HepG2 (cell line): ENCODE measurements around the gene CRIP1. TPM values are rescaled to one million over a fixed set of nuclear protein-coding genes. Genes with fewer than 3 reads are reported as not detected.

ENCODE experiments used
- BRCA1 ChIP-seq: sonication (generic); formaldehyde crosslinking; IDR thresholded peaks from 2 replicates; pipeline ENCODE4 v1.4.0; 2020; ENCODE audit warnings: missing genetic modification reagents
- EEA1 ChIP-seq: sonication (generic); formaldehyde crosslinking; IDR thresholded peaks from 2 replicates; pipeline ENCODE4 v1.5.1; 2020; ENCODE audit warnings: mild to moderate bottlenecking, missing genetic modification reagents, borderline replicate concordance
- HNRNPH1 ChIP-seq: fragments of 200-400 bp; formaldehyde crosslinking; optimal IDR thresholded peaks from 2 replicates; pipeline ENCODE3; 2017; ENCODE audit warnings: mild to moderate bottlenecking, low read depth, low read length
- KDM2A ChIP-seq: sonication (generic); formaldehyde crosslinking; IDR thresholded peaks from 2 replicates; pipeline ENCODE4 v1.4.0; 2020; ENCODE audit warnings: low read depth, missing genetic modification reagents, borderline replicate concordance
- PHF8 ChIP-seq: sonication (generic); formaldehyde crosslinking; IDR thresholded peaks from 2 replicates; pipeline ENCODE4 v1.5.0; 2020; ENCODE audit warnings: missing genetic modification reagents
- RARA ChIP-seq: IDR thresholded peaks from 2 replicates; pipeline ENCODE4 v1.6.1; 2016; ENCODE audit warnings: missing genetic modification reagents, missing compliant biosample characterization
- RARG ChIP-seq: sonication (generic); formaldehyde crosslinking; IDR thresholded peaks from 2 replicates; pipeline ENCODE4 v1.4.0; 2020; ENCODE audit warnings: low read depth, mild to moderate bottlenecking, missing genetic modification reagents
- REL ChIP-seq: sonication (generic); formaldehyde crosslinking; conservative IDR thresholded peaks from 2 replicates; pipeline ENCODE4 v1.8.0; 2022; ENCODE audit warnings: mild to moderate bottlenecking, missing genetic modification reagents, moderate library complexity
- SP1 ChIP-seq, 2 experiments: fragments of 450-650 bp in 1 of 2; sonication (generic) in 1 of 2; formaldehyde crosslinking in 1 of 2; IDR thresholded peaks; 2 replicates each; pipeline versions ENCODE4 v1.4.0 to v1.6.1; 2016 to 2020; ENCODE audit warnings: missing genetic modification reagents in 1 of 2
- ZMYM4 ChIP-seq: sonication (generic); formaldehyde crosslinking; IDR thresholded peaks from 2 replicates; pipeline ENCODE4 v1.8.1; 2023; ENCODE audit warnings: mild to moderate bottlenecking, missing genetic modification reagents
- ZNF253 ChIP-seq: sonication (generic); formaldehyde crosslinking; IDR thresholded peaks from 2 replicates; pipeline ENCODE4 v1.8.0; 2022; ENCODE audit warnings: mild to moderate bottlenecking, missing genetic modification reagents, borderline replicate concordance
- ZNF274 ChIP-seq: sonication (generic); formaldehyde crosslinking; IDR thresholded peaks from 2 replicates; pipeline ENCODE4 v1.5.1; 2020; ENCODE audit warnings: mild to moderate bottlenecking, missing genetic modification reagents
- ZNF326 ChIP-seq: sonication (generic); formaldehyde crosslinking; IDR thresholded peaks from 2 replicates; pipeline ENCODE4 v1.4.0; 2020; ENCODE audit warnings: missing genetic modification reagents, borderline replicate concordance
- ZNF556 ChIP-seq: sonication (generic); formaldehyde crosslinking; IDR thresholded peaks from 2 replicates; pipeline ENCODE4 v1.4.0; 2020; ENCODE audit warnings: mild to moderate bottlenecking, missing genetic modification reagents, borderline replicate concordance
- ZNF674 ChIP-seq: sonication (generic); formaldehyde crosslinking; IDR thresholded peaks from 2 replicates; pipeline ENCODE4 v1.5.0; 2020; ENCODE audit warnings: low read depth, mild to moderate bottlenecking, missing genetic modification reagents
- ZNF737 ChIP-seq: sonication (generic); formaldehyde crosslinking; IDR thresholded peaks from 2 replicates; pipeline ENCODE4 v1.5.0; 2020; ENCODE audit warnings: missing genetic modification reagents, mild to moderate bottlenecking, borderline replicate concordance
- polyA plus RNA-seq, 8 experiments: library from polyadenylated mRNA; depleted of rRNA in 3 of 8; stranded (reverse) in 7 of 8; unstranded in 1 of 8; fragments of >200 nt; fragmentation: Illumina TruSeq in 4 of 8; extraction: Trizol in 4 of 8; gene quantifications; 2 replicates each; pipeline versions ENCODE4 v1.2.1 to v1.2.3, GENCODE V29; 2011 to 2016; ENCODE audit warnings: low read depth in 4 of 8, missing spikeins in 1 of 8, mixed read lengths in 1 of 8; ENCODE audit not compliant: insufficient read depth in 1 of 8
- total RNA-seq, 5 experiments: library from RNA; depleted of rRNA; stranded (reverse); fragments of >200 nt; fragmentation: Illumina TruSeq; extraction: Trizol; gene quantifications; 2 replicates each; pipeline ENCODE4 v1.2.3, GENCODE V29; 2016; ENCODE audit warnings: low read depth in 1 of 5
- TF ChIP-seq, protein P1 (sequence below), 2 experiments: sonication (generic) in 1 of 2; formaldehyde crosslinking in 1 of 2; IDR thresholded peaks; 2 replicates each; pipeline versions ENCODE4 v1.4.0 to v1.6.1; 2016 to 2020; ENCODE audit warnings: borderline replicate concordance in 1 of 2, low read depth in 1 of 2, mild to moderate bottlenecking in 1 of 2, missing genetic modification reagents in 1 of 2

Gene CRIP1
- total and polyA plus RNA-seq, 2 of the 13 experiments (the other 11 are each of a cell fraction or from before 2014, with no cell fraction given): 53.9 to 59.5 TPM

DNA sequence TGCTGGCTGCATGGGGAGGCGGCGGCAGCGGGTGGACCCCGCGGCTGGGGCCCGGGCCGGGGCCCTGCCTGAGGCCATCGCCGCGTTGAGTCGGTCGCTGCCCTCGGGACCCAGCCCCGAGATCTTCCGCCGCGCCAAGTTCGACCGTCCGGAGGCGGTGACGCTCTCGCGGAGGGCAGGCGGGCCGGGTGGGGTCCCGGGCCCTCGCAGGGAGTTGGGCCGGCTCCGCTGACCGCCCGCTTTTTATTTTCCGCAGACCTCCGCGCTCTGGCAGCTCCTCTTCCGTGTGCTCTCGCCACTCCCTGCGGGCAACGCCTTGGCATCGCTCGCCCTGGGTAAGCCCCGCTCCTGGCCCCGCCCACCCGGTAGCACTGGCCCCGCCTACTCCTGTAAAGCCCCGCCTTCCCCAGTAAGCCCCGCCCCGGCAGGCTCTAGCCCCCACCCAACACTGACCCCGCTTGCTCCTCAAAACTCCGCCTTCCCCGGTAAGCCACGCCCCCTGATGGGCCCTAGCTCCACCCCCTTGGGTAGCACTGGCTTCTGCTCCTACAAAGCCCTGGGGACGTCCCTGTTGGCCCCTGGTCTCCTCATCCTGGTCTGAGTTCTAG, 4.8 kb downstream of the CRIP1 start (continued):
- TF ChIP-seq ZMYM4 (CRISPR knock-in tag) (no peak), KDM2A (no peak), HNRNPH1 (no peak), REL (CRISPR knock-in tag) (no peak), ZNF674 (no peak), ZNF253 (no peak), ZNF326 (CRISPR knock-in tag) (0 out of 2 replicates have a peak, but pooled peaks have one; percentile 73), ZNF737 (CRISPR knock-in tag) (no peak), ZNF274 (CRISPR knock-in tag) (no peak), BRCA1 (CRISPR knock-in tag) (0 out of 2 replicates have a peak, but pooled peaks have one; percentile 16), PHF8 (CRISPR knock-in tag) (no peak; the same call in 1 of the 2 replicates), ZNF556 (CRISPR knock-in tag) (no peak), RARG (no peak), EEA1 (peak; percentile 57; the same call in 1 of the 2 replicates), RARA (CRISPR knock-in tag) (no peak), SP1 (IDR thresholded peaks at IDR 0.05) (no peak), SP1 (CRISPR knock-in tag; IDR thresholded peaks at IDR 0.05) (peak; percentile 13; the same call in 1 of the 2 replicates)
- TF ChIP-seq, protein P1, sequence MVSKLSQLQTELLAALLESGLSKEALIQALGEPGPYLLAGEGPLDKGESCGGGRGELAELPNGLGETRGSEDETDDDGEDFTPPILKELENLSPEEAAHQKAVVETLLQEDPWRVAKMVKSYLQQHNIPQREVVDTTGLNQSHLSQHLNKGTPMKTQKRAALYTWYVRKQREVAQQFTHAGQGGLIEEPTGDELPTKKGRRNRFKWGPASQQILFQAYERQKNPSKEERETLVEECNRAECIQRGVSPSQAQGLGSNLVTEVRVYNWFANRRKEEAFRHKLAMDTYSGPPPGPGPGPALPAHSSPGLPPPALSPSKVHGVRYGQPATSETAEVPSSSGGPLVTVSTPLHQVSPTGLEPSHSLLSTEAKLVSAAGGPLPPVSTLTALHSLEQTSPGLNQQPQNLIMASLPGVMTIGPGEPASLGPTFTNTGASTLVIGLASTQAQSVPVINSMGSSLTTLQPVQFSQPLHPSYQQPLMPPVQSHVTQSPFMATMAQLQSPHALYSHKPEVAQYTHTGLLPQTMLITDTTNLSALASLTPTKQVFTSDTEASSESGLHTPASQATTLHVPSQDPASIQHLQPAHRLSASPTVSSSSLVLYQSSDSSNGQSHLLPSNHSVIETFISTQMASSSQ (IDR thresholded peaks at IDR 0.05; ENCODE audit: low read depth): no peak
- TF ChIP-seq, protein P1 (CRISPR knock-in tag; IDR thresholded peaks at IDR 0.05; ENCODE audit: borderline replicate concordance): no peak
